A673 (cell line): Measurements from ENCODE around the gene ADRA1B. TPM values are rescaled to one million over a fixed set of nuclear protein-coding genes. Genes with fewer than 3 reads are reported as not detected.

Experiments
- BruUV-seq: library from RNA; stranded (reverse); fragments of 400-500 nt; replicated peaks from 2 replicates; lab custom pipeline; 2021; lab: Mats Ljungman, UMichigan
- CTCF ChIA-PET: fragments of 300-600 bp; sonication (Branson Sonifier 250); formaldehyde crosslinking; loops from one replicate; lab custom pipeline; 2022; ENCODE audit warnings: antibody characterized with exemption; lab: Charles Lee
- POLR2A ChIA-PET: fragments of 300-600 bp; sonication (Branson Sonifier 250); formaldehyde crosslinking; loops from one replicate; lab custom pipeline; 2022; ENCODE audit warnings: antibody characterized with exemption; ENCODE audit not compliant: low non-redundant PET; lab: Charles Lee
- DNase-seq: peaks from one replicate; pipeline ENCODE4 v3.0.0-alpha.2; 2015; ENCODE audit warnings: low spot score
- H3K27ac ChIP-seq: fragments of 200-600 bp; sonication (generic); 2 replicates; pipeline ENCODE4 v1.5.1; 2016; ENCODE audit warnings: mixed run types, low read depth, mild to moderate bottlenecking, mixed read lengths, antibody characterized with exemption, low read length; ENCODE audit not compliant: poor library complexity, severe bottlenecking
- H3K27me3 ChIP-seq: fragments of 200-600 bp; sonication (generic); replicated peaks from 2 replicates; pipeline ENCODE4 v1.6.1; 2017; ENCODE audit warnings: mixed run types, low read depth, mild to moderate bottlenecking, mixed read lengths, antibody characterized with exemption, low read length; ENCODE audit not compliant: insufficient read depth, poor library complexity
- H3K36me3 ChIP-seq: fragments of 200-600 bp; sonication (generic); 2 replicates; pipeline ENCODE4 v1.6.1; 2016; ENCODE audit warnings: mixed run types, mild to moderate bottlenecking, mixed read lengths, antibody characterized with exemption, low read length; ENCODE audit not compliant: insufficient read depth, poor library complexity, severe bottlenecking
- H3K4me1 ChIP-seq: fragments of 200-600 bp; sonication (generic); 2 replicates; pipeline ENCODE4 v1.6.1; 2017; ENCODE audit warnings: mixed run types, mild to moderate bottlenecking, mixed read lengths, antibody characterized with exemption, low read length; ENCODE audit not compliant: insufficient read depth, poor library complexity, severe bottlenecking
- H3K4me3 ChIP-seq: fragments of 200-600 bp; sonication (generic); 2 replicates; pipeline ENCODE4 v1.5.1; 2016; ENCODE audit warnings: low read depth, mixed run types, mild to moderate bottlenecking, mixed read lengths, low read length; ENCODE audit not compliant: poor library complexity, severe bottlenecking
- H3K9me3 ChIP-seq: fragments of 200-600 bp; sonication (generic); 2 replicates; pipeline ENCODE4 v1.6.1; 2016; ENCODE audit warnings: mixed run types, low read depth, mild to moderate bottlenecking, mixed read lengths, antibody characterized with exemption, low read length; ENCODE audit not compliant: poor library complexity, severe bottlenecking
- EZH2 ChIP-seq: fragments of 200-600 bp; sonication (generic); IDR thresholded peaks from 2 replicates; pipeline ENCODE4 v1.6.1; 2017; ENCODE audit warnings: borderline replicate concordance, low read depth, mild to moderate bottlenecking, mixed read lengths, antibody characterized with exemption, low read length; ENCODE audit not compliant: poor library complexity, severe bottlenecking
- intact Hi-C: fragments of 100-400 bp; cut with micrococcal nuclease; formaldehyde crosslinking; loops from one replicate; pipeline ENCODE4 v1.10.0; 2022; ENCODE audit not compliant: unreplicated experiment
- total RNA-seq: library from RNA; stranded (reverse); gene quantifications from 2 replicates; pipeline ENCODE4 v1.2.3, GENCODE V29; 2021
- TF ChIP-seq, protein P1 (sequence below): fragments of 300-800, 200-600 bp; sonication (generic); conservative IDR thresholded peaks from 2 replicates; pipeline ENCODE4 v1.5.1; 2017; ENCODE audit warnings: low read depth, mild to moderate bottlenecking, antibody characterized with exemption, low read length, moderate library complexity, mixed read lengths

ADRA1B gene
- total RNA-seq, 1 experiment from 2014 or later: not detected

DNA sequence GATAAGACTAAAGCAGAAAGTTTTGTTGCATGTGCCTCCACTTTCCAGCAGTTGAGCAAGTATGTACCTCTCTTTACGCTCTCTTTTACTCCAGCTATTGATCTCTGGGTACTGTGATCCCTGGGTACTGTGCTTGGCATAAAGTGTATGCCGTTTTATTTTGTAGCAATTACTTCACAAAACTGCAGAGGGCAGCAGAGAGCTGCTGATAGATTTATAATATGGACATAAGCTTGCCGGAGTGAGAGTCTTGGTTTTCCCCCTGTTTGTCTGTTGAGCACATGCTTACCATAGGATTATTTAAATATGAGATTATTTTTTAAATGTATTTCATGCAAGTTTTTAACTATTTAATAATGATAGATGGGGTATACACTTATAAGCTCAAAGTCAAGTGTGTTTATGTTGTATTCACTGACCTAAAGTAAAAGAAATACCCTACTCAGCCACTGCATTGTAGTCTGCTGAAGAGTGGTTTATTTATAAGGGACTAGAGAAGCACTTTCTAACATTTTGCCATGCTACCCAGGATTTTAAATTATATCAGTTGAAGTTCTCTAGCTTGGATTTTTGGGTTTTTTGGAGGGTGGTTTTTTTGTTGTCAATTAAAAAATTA lies 105.7 kb downstream of the ADRA1B start:
- BruUV-seq: no TSS peak
- CTCF ChIA-PET: interaction anchor here (0.6 to 1.7 kb wide), 9 partner anchors 8 to 417 kb away, joined by 3 to 22 read pairs (median 3); partner anchors contain the start of genes PWWP2A and TTC1
- DNase-seq: peak; percentile 74
- Histone ChIP-seq H3K4me1 (peaks cover 31% of the 10 kb centered on the region), H3K27me3 (no peaks in the 10 kb centered on the region), H3K9me3 (no peaks in the 10 kb centered on the region), H3K4me3 (no peak overlapping the region), H3K36me3 (peaks cover 5% of the 10 kb centered on the region), H3K27ac (no peak overlapping the region)
- POLR2A ChIA-PET: interaction anchor here (0.7 kb wide), 2 partner anchors 354 to 373 kb away, joined by 3 read pairs; no protein-coding TSS in a partner anchor
- intact Hi-C loops: loop anchor here (1.0 to 5.0 kb wide), 2 partner anchors 323 to 370 kb away; no protein-coding TSS in a partner anchor
- no peak for TF ChIP-seq EZH2
- TF ChIP-seq, protein P1, sequence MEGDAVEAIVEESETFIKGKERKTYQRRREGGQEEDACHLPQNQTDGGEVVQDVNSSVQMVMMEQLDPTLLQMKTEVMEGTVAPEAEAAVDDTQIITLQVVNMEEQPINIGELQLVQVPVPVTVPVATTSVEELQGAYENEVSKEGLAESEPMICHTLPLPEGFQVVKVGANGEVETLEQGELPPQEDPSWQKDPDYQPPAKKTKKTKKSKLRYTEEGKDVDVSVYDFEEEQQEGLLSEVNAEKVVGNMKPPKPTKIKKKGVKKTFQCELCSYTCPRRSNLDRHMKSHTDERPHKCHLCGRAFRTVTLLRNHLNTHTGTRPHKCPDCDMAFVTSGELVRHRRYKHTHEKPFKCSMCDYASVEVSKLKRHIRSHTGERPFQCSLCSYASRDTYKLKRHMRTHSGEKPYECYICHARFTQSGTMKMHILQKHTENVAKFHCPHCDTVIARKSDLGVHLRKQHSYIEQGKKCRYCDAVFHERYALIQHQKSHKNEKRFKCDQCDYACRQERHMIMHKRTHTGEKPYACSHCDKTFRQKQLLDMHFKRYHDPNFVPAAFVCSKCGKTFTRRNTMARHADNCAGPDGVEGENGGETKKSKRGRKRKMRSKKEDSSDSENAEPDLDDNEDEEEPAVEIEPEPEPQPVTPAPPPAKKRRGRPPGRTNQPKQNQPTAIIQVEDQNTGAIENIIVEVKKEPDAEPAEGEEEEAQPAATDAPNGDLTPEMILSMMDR: peak; percentile 75

Other genes with a start within 250 kb of the ADRA1B start
- 61.1 and 66.5 TPM in 2 replicates for gene TTC1, start 92.7 kb downstream of the ADRA1B start, total RNA-seq
- 16.5 and 17.7 TPM in 2 replicates for gene PWWP2A, start 203.0 kb downstream of the ADRA1B start, total RNA-seq